ENCODE measurements around the gene F7.
"Not testable (repeated sequence)": the region's sequence is repeated elsewhere in the genome, so short reads cannot be mapped to it uniquely, and the experiment has no call there.

The F7 gene

DNA sequence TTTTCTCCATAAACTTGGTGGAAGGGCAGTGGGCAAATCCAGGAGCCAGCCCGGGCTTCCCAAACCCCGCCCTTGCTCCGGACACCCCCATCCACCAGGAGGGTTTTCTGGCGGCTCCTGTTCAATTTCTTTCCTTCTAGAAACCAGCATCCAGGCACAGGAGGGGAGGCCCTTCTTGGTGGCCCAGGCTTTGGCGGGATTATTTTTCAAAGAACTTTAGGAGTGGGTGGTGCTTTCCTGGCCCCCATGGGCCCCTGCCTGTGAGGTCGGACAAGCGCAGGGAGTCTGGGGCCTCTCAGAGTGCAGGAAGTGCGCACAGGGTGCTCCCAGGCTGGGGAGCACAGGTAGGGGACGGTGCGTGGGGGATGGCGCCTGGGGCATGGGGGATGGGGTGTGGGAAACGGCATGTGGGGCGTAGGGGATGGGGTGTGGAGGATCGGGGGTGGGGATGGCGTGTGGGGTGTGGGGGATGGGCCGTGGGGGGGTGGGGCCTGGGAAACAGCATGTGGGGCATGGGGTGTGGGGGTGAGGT lies 396 bp downstream of the F7 start:
- H3K4me3 ChIP-seq (replicated peaks; ENCODE audit: low read depth, low read length): no peak overlapping the region
- DNase-seq (ENCODE audit: extremely low read depth, insufficient read length): no peak
- TF ChIP-seq, protein P1, sequence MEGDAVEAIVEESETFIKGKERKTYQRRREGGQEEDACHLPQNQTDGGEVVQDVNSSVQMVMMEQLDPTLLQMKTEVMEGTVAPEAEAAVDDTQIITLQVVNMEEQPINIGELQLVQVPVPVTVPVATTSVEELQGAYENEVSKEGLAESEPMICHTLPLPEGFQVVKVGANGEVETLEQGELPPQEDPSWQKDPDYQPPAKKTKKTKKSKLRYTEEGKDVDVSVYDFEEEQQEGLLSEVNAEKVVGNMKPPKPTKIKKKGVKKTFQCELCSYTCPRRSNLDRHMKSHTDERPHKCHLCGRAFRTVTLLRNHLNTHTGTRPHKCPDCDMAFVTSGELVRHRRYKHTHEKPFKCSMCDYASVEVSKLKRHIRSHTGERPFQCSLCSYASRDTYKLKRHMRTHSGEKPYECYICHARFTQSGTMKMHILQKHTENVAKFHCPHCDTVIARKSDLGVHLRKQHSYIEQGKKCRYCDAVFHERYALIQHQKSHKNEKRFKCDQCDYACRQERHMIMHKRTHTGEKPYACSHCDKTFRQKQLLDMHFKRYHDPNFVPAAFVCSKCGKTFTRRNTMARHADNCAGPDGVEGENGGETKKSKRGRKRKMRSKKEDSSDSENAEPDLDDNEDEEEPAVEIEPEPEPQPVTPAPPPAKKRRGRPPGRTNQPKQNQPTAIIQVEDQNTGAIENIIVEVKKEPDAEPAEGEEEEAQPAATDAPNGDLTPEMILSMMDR (IDR thresholded peaks at IDR 0.05; ENCODE audit: insufficient read depth, low read length, poor library complexity, severe bottlenecking): no peak
- no peaks in the 10 kb centered on the region for H3K27me3 ChIP-seq (replicated peaks; ENCODE audit: control insufficient read depth, insufficient read depth, low read length)
- H3K36me3 ChIP-seq (ENCODE audit: control insufficient read depth, insufficient read depth, low read length): no peaks in the 10 kb centered on the region

DNA sequence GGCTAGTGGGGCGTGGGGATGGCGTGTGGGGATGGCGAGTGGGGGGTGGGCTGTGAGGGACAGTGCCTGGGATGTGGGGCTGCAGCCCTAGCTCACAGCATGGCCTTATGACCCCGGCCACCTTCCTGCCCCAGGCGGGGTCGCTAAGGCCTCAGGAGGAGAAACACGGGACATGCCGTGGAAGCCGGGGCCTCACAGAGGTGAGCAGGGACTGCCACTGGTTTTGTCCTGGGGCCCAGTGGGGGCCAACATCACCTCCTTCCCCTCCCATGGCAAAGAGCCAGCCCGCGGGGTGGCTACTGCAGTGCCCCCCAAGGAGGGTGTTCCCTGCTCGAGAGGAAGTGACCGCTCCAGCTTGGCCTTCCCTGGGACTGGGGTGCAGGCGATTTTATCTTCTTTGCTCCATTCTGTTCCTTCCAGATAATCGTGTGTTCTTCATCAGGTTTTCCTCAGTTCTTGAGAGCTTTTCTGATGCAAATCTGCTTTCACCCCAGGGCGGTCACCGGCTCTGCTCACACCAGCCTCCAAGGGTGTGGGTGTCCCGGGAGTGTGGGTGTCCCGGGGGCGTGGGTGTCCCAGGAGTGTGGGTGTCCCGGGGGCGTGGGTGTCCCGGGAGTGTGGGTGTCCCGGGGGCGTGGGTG lies 1.2 kb downstream of the F7 start:
- Histone ChIP-seq H3K36me3 (ENCODE audit: control insufficient read depth, insufficient read depth, low read length) (no peaks in the 10 kb centered on the region), H3K4me3 (replicated peaks; ENCODE audit: low read depth, low read length) (no peak overlapping the region), H3K27me3 (replicated peaks; ENCODE audit: control insufficient read depth, insufficient read depth, low read length) (no peaks in the 10 kb centered on the region)
- no peak for DNase-seq (ENCODE audit: extremely low read depth, insufficient read length)
- TF ChIP-seq, protein P1 (IDR thresholded peaks at IDR 0.05; ENCODE audit: insufficient read depth, low read length, poor library complexity, severe bottlenecking): no peak

DNA sequence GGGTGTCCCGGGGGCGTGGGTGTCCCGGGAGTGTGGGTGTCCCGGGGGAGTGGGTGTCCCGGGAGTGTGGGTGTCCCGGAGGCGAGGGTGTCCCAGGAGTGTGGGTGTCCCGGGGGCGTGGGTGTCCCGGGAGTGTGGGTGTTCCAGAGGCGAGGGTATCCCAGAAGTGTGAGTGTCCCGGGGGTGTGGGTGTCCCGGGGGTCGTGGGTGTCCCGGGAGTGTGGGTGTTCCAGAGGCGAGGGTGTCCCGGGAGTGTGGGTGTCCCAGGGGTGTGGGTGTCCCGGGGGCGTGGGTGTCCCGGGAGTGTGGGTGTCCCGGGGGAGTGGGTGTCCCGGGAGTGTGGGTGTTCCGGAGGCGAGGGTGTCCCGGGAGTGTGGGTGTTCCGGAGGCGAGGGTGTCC lies 2.9 kb downstream of the F7 start:
- not testable (repeated sequence) for H3K27me3 ChIP-seq (replicated peaks; ENCODE audit: control insufficient read depth, insufficient read depth, low read length); H3K36me3 ChIP-seq (ENCODE audit: control insufficient read depth, insufficient read depth, low read length); DNase-seq (ENCODE audit: extremely low read depth, insufficient read length); H3K4me3 ChIP-seq (replicated peaks; ENCODE audit: low read depth, low read length)

DNA sequence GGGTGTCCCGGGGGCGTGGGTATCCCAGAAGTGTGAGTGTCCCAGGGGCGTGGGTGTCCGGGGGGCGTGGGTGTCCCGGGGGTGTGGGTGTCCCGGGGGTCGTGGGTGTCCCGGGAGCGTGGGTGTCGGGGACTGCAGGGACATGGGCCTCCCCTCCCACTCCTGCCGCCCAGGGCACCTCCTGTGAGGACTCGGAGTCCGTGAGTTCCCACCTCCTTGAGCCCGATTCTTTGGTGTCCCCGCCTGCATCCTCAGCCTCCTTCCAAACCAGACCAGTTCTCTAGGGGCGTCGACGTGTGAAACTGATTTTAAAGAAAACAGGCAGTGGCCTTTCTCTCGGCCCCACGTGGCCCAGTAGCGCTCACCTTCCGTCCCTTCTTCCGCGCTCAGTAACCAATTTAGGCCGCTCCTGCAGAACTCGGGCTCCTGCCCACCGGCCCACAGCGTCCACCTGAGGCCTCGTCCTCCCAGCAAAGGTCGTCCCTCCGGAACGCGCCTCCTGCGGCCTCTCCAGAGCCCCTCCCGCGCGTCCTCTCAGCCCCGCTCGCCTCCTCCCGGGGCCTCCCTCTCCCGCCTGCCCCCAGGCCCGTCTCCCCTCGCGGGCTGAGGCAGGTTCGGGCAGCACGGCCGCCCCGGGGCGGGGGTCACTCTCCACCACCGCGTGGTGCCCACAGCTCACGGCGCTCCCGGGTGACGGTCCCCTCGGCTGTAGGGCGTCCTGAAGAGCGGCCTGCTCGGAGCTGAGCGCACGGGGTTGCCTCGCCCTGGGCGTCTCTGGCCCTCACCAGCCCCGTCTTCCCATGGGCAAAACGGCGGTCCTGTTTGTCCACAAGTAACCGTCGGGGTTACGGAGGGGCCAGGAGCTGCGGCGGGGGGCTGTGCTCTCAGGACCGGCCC lies 3.8 kb downstream of the F7 start:
- no peak for DNase-seq (ENCODE audit: extremely low read depth, insufficient read length)
- TF ChIP-seq, protein P1 (IDR thresholded peaks at IDR 0.05; ENCODE audit: insufficient read depth, low read length, poor library complexity, severe bottlenecking): no peak
- Histone ChIP-seq H3K36me3 (ENCODE audit: control insufficient read depth, insufficient read depth, low read length) (no peaks in the 10 kb centered on the region), H3K4me3 (replicated peaks; ENCODE audit: low read depth, low read length) (no peak overlapping the region), H3K27me3 (replicated peaks; ENCODE audit: control insufficient read depth, insufficient read depth, low read length) (no peaks in the 10 kb centered on the region)

DNA sequence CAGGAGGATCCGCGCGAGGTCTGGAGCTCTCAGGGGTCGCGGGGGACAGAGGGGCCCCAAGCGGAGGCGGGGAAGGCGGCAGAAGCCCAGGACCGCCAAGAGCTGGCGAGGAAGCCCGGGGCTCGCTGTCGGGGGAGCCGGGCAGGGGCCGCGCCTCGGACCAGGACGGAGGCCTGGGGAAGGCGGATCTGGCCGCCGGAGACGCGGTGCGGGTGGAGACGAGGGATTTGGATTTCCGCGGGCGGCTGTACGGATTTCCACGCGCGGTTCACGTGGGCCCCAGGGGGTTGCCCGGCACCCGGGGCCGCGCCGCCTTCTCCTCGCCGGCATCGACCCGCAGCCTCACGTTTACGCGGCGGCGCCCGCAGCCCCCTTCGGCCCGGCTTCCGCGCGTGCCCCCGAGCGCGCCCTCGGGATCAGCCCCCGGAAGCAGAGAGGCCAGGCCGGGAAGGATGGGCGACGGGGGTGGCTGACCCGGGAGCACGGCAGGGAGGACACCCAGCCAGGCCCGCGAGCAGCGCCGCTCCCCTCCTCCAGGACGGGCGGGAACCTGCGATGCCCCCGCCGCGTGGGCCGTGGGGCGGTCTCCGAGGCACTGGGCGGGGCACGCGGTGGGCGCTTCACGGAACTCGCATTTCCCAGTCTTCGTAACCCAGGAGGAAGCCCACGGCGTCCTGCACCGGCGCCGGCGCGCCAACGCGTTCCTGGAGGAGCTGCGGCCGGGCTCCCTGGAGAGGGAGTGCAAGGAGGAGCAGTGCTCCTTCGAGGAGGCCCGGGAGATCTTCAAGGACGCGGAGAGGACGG lies 4.7 kb downstream of the F7 start:
- no peak for DNase-seq (ENCODE audit: extremely low read depth, insufficient read length)
- no peak overlapping the region for H3K4me3 ChIP-seq (replicated peaks; ENCODE audit: low read depth, low read length)
- H3K36me3 ChIP-seq (ENCODE audit: control insufficient read depth, insufficient read depth, low read length): no peaks in the 10 kb centered on the region
- TF ChIP-seq, protein P1 (IDR thresholded peaks at IDR 0.05; ENCODE audit: insufficient read depth, low read length, poor library complexity, severe bottlenecking): no peak
- no peaks in the 10 kb centered on the region for H3K27me3 ChIP-seq (replicated peaks; ENCODE audit: control insufficient read depth, insufficient read depth, low read length)
